GM21526 (cell line): ENCODE data around the gene E2F6.
"Not testable (repeated sequence)": the region's sequence is repeated elsewhere in the genome, so short reads cannot be mapped to it uniquely, and the experiment has no call there.

Experiments
- ATAC-seq: cut with Tn5 transposase; IDR thresholded peaks from one replicate; pipeline ENCODE4 v1.9.1; 2021; ENCODE audit warnings: moderate library complexity; ENCODE audit not compliant: unreplicated experiment, low FRiP score

The E2F6 gene

DNA sequence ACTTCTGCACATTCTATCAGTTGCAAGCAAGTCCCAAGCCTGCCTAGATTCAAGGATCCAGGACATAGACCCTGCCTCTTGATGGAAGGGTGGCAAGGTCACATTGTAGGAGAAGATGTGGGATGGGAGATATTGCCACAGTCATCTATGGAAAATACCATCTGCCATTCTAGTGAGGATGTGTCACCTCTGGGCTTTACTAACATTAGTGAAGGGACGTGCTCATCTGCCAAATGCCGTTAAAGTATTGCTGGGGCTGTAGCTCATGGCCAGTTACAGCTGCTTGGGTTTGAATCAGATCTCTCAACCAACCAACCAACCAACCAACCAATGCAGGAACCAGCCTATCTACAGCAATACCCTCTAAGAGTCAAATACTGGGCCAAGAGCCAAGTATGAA is 49.0 kb downstream of the E2F6 start:
- no peak for ATAC-seq

DNA sequence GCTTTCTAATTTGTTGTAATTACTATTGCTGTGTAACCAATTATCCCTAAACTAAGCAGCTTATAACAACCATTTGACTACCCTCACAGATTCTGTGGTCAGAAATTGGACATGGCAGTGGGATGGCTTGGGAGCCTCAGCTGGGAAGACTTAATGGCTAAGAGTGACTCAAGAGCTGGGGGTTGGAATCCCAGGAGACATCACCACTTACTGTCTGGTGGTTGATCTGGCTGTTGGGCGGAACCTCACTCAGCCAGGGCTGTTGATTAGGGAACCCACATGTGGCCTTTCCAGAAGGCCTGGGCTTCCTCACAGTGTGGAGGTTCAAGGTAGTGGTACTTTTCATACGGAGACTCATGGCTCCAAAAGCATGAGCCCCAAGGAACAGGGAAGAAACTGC is 49.8 kb downstream of the E2F6 start:
- no peak for ATAC-seq

DNA sequence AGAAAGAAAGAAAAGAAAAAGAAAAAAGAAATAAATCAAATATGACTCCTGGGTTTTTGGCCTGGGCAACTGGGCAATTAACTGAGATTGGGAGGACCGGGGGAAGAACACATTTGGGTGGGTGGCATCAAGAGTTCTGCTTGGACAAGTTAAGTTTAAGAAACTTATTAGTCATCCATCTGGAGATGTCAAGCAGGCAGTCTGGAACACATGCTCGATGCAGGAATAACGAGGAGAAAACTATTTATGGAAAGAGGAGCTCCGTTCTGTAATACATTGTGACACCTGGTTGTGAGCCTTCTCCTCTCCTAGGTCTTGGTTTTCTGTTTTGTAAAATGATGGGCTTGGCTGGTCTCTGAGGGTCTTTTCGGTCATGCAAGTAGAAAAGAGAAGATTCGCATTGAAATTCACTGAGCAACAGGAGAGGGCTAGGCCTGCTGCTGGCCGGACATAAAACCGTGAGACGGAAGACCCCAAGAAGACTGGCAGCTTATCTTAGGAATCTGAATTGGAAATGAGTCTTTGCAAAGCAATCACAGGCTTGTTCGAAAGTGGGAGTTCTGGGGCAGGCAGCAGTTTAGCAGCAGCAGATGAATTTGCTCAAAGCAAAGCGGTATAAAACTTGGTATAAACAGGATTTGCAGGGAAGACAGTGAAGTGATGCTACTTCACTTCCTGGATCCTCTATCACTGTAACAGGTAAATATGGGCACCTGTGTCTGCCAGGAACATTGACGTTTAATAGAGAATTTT is 51.4 kb downstream of the E2F6 start:
- ATAC-seq, result no peak

DNA sequence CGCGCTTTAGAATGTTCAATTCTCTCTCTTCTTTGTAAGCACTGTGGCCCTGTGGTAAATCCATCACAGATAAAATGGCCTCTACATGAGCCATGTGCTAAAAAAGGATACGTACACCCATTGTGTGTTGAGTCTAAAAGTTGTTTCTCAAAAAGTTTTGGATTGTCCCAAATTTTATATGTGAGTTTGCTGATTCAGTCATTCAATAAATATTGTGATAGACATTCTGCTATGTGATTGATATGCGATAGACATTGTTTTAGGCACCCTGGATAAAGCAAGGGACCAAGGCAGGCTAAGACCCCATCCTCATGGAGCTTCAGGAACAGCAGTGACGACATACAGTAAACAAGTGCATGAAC is 53.5 kb downstream of the E2F6 start:
- no peak for ATAC-seq

DNA sequence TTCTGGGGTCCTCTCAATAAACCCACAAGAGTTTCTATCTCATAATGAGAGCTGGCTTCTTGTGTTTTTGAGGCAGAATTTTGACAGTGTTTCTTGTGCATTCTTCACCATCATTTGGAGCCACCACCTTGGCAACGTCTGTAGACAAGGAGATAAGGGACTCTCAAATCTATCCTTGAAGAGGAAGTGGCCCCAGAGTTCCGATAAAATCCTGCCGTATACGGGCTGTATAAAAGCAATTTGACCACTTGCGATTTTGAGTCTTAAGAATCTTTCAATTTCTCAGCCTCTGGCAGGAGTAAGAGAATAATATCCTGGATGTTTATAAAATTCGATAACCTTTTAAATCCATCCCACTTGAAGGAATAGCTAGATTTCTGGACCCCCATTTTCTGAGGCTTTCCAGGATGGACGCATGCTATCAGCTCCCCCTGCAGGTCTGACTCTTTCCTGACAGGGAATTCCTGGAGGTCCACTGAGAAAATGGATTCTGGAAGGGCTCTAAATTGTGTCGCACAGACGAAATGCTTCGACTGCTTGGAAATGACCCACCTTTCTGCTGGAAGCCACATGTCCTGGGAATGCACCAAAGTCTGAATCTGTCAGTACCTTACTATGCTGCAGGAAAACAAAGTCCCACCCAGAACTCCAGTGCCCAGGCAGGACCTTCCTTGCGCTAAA is 54.1 kb downstream of the E2F6 start:
- no peak for ATAC-seq

DNA sequence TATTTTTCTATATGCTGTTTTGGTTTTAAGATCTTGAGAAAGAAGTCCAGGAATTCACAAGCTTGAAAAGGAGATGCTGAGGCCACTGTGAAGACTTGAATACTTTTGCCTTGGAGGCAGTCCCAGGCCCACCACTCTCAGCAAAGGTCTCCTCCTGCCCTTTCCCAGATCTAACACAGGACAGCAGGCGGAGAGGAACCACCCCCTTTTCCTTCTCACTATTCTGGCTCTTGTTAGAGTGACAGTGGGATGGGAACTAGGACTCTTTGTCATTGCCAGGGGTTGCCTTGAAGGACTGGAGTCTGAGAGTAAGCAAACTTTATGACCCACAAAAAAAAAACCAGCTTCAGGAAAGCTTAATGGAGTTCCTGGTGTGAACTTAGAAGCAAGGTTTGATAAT is 54.7 kb downstream of the E2F6 start:
- ATAC-seq, result no peak

DNA sequence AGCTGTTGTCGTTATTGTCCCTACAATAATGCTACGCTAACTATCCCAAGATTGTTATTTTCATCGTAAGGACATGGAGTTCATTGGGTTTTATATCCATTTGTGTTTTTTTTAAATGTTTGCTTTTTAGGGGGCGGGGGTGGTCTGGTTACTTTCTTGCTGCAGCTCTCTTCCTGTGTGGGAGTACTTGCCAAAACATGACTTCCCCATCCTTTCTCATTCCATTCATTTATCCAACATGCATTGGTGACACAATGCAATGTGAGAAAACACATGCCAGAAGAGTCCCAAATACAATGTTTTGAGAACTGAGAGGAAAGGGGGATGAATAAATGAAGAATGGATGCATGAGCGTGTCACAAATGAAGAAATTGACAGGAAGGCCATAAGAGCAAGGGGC is 55.9 kb downstream of the E2F6 start:
- ATAC-seq, result no peak

DNA sequence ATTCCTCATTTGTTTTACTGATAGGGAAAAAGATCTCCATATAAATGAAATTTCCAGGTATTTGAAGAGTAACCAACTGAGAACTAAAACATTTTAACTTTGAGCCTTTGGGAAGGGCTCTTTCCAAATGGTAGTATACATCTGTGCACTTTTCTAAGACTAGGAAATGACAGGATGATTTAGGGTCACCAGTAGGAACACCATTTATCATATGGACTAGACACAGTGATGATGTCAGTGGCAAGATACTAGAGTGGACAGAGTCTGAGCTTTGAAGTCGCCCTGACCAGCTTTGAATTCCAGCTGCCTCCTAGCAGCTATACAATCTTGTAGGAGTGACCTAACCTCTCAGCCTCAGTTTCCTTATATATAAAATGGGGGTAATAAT is 56.4 kb downstream of the E2F6 start:
- ATAC-seq, result no peak

DNA sequence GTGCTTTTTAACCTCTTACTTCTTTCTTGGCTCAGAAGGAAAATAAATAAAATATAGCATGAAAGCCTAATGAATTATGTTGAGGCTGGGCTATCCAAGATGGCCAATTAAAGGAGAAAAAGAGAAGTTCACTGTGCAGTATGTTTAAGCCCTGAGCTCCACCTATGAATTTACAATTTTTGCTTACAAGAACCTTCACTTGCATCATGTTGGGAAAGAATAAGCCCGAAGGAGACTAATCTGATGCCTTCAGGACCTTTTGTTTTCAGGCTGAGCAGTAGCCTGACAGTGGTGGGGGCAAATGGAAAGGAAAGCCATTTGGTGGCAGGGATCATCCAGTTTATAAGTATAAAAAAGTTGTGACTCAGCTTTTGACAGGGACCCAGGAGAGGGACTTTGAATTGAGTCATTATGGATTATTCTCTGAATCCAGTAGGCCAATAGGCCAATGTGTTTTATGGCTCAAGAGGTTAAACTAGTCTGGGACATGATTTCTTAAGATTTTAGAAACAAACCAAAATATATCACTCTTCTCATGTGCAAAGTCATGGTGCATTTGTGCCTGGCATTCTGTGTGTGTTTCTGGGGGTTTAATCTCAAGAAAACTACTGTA is 56.9 kb downstream of the E2F6 start:
- ATAC-seq, result no peak

DNA sequence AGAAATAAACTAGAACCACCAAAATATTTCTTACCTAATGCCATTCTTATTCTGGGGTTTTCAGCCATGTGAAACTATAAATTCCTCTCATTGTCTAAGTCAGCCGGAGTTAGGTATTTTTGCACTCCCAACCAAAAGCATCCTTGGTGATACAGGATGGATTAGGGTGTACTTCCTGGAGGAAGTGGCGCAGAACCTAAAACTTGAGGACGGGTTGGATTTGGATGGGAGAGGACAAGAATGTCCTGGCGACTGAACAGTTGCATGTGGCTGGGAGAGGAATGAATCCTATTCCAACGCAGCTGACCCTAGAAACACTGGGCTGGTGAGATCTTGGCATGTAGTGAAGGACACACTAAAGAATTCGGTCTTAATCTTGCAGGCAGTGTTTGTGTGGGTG is 58.5 kb downstream of the E2F6 start:
- ATAC-seq, result no peak

DNA sequence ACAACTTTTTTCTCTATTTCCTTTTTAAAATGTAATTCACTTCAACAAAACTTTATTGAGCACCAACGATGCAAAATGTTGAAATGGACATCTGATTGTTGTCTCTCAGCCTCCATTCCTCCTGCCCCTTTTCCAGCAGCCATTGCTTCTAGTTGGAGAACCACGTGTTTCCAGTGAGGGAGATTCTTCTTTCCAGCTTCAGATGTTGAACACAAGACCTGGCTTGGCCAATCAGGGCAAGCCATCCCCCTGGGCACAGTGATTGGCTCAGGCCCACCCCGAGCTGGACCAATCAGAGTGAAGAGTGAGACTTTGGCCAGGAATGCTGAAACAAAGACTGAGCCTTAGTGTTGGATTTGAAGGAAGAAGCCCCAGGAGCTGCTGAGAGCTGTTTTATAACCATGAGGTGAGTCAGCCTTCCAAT is 59.0 kb downstream of the E2F6 start:
- no peak for ATAC-seq

DNA sequence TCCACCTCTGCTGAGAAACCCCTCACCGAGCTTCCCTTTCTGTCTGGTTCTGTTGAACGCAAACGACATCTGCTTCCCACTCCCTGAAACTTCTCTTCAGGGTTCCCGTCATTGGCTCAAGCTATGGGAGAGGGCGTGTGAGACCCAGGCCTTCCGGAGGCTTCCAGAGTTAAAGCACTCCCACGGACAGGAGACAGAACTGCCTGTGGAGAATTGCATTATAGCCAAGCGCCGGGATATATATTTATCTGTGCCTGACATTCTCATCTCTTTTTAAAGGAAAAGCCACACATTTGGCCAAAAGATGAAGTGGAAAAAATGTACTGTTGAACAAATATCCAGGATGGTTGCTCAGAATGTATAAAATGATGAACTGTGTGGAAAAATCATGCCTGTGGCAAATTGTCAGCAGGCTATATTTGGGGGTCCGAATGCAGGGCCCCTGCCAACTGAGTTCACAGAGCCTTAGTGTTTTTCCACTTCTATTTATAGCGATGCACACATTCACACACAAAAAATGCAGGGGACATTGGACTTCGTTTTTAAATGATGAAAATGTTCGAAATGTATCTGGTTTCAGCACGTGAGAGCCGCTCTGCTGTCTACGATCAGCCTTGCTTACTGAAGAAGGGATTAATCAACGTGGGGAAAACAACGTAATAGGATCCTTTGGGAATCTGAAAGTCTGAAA is 59.5 kb downstream of the E2F6 start:
- no peak for ATAC-seq

DNA sequence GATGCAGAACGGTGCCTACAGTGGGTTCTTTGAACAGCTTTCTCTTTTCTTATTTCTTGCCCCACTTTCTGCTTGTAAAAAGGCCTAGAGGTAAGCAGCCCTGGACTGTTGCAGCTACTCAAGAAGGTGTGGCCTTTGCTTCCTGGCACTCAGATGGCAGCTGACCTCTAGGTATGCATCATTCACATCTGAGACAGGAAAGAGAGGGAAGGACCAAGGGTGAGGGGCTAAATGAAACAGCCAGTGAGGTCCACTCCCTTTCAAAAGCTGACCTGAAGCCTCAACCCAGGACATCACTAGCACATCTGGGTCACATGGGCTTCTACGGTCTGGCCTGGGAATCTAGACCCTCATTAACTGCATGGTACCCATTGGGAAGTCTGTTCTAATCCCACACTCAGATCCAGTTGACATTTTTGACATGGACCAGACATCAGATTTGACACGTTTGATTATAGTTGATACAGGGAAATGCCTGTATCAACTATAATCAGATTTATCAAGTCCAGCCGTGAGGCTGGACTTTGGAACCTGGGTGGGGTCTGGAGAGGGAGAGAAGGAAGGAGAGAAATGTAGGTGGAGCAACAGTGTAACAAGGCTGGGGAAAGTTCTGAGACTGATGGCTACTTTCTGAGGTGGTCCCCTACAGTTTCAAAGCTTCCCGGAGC is 60.2 kb downstream of the E2F6 start:
- no peak for ATAC-seq

DNA sequence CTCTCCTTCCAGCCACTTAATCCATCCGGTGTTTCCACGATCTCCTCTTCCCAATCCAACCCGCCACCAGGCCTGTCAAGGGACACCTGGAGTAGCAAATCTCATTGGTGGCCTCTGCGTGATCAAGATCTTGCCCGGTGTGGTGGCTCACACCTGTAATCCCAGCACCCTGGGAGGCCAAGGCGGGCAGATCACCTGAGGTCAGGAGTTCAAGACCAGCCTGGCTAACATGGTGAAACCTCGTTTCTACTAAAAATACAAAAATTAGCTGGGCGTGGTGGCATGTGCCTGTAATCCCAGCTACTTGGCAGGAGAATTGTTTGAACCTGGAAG is 60.9 kb downstream of the E2F6 start:
- ATAC-seq, result not testable (repeated sequence)

DNA sequence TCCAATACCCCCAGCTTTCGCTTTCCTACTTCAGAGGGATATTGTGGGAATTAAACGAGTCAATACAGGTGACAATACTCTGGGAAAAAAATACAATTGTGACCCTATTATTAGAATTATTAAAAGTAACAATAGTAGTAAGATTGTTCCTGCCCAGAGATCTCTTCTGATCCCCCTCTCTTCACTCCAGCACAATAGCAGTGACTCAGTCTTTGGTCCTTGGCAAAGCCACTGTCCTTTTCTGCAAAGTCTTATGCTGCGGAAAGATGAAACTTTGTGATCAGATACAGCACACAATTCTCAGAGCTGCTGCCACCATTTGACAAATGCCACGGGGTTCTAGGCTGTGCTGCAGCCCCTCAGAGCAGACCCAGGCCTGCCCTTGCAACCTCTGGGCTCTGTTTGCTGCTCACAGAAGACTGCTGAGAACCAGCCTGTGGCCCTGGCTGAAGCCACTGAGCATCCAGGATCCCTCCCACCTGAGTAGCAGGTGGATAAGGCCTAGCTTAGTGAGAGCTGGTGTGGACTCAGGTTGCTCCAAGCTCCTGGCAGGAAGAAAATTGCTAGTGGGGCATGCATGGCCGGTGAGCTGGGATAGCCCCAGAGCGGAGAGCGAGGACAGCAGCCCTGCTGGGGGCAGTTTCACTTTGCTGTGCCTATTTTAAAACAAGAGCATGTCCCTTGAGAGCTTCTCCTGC is 61.4 kb downstream of the E2F6 start:
- ATAC-seq, result no peak

DNA sequence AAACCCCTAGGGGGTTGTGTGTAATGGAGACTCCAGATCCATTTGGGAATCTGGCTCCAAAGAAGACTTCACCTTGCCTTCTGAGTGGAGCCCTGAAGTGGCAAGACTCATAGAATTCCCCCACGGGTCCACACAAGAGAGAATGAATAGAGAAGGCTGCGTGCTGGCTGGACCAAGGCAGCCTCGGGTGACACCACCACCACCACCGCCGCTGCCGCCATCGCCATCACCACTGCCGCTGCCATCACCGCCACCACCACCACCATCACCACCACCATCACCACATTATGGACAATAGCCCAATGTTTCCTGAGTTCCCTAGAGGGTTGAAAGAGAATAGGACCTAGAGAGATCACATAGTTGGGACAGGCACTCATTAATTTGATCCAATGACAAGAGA is 63.5 kb downstream of the E2F6 start:
- no peak for ATAC-seq

DNA sequence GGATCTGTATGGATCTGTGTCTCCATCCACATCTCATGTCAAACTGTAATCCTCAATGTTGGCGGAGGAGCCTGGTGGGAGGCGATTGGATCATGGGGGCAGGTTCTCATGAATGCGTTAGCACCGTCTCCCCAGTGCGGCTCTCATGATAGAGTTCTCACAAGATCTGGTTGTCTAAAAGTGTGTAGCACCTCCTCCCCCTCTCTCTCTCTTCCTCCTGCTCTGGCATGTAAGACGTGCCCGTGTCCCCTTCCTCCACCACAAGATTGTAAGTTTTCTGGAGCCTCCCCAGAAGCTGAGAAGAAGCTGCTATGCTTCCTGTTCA is 66.6 kb downstream of the E2F6 start:
- ATAC-seq, result no peak

DNA sequence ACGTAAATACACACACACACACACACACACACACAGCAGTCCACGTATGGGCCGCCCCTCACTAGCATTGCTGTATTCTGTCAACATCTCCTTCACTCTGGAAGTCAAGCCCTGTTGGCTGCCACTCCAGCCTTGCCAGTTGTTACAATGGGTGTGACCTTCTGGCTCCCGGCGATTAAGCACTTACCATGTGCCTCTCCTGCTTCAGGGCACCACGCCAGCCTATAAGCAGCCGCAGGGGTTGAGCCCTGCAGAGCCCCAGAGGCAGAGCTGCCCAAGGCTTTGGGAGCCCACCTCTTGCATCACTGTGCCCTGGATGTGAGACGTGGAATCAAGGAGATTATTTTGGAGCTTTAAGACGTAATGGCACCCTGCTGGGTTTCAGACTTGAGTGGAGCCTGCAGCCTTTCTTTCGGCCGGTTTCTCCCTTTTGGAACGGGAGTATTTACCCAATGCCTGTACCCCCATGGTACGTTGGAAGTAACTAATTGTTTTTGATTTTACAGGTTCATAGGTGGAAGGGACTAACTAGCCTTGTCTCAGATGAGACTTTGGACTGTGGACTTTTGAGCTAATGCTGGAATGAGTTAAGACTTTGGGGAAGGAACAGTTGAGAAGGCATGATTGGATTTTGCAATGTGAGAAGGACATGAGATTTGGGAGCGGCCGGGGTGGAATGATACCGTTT is 67.1 kb downstream of the E2F6 start:
- ATAC-seq, result no peak

DNA sequence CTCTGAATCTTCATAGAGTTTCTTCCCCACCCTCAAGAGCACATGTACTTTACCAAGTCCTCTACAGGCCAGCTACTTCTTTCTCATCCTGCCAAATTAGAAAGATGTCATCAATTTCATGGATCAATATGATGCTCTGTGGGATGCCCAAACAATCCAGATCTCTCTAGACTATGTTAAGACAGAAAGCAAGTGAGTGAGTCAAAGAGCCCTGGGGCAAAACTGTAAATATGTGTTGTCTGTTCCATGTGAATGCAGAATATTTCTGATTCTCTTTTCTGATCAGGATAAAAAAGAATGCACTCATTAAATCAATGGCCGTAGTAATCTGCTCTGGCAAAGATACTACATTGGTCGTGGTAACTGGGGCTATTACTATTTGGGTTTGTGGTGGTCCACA is 68.4 kb downstream of the E2F6 start:
- no peak for ATAC-seq
